Fibroblast of the aortic adventitia (primary cell): ENCODE data around the gene IFNK. TPM values are rescaled to one million over a fixed set of nuclear protein-coding genes. Genes with fewer than 3 reads are reported as not detected.

Source experiments
- DNase-seq: peaks from one replicate; pipeline ENCODE4 v3.0.0-alpha.2; 2010; ENCODE audit warnings: low read depth
- H3K4me3 ChIP-seq: 2 replicates; pipeline ENCODE4 v1.5.1; 2011; ENCODE audit warnings: low read depth, mild to moderate bottlenecking, control low read depth, low read length, moderate library complexity
- CTCF ChIP-seq: IDR thresholded peaks from 2 replicates; pipeline ENCODE4 v1.5.1; 2011; ENCODE audit warnings: mild to moderate bottlenecking, low read length, control low read depth, inconsistent platforms; ENCODE audit not compliant: insufficient read depth
- total RNA-seq: library from RNA; depleted of rRNA; stranded (reverse); fragments of >200 nt; gene quantifications from 2 replicates; pipeline ENCODE4 v1.2.3, GENCODE V29; 2012; ENCODE audit warnings: low replicate concordance

Gene IFNK
- total RNA-seq, 1 donor = not detected

- no peak for TF ChIP-seq CTCF
- H3K4me3 ChIP-seq = no peak overlapping the region
- no peak for DNase-seq
These were observed 7.0 kb downstream of the IFNK start for GRCh38 chr9:27530915-27531755.

GRCh38 chr9:27532046-27532445, 8.0 kb downstream of the IFNK start:
- DNase-seq = no peak
- no peak overlapping the region for H3K4me3 ChIP-seq
- TF ChIP-seq CTCF = no peak

DNA sequence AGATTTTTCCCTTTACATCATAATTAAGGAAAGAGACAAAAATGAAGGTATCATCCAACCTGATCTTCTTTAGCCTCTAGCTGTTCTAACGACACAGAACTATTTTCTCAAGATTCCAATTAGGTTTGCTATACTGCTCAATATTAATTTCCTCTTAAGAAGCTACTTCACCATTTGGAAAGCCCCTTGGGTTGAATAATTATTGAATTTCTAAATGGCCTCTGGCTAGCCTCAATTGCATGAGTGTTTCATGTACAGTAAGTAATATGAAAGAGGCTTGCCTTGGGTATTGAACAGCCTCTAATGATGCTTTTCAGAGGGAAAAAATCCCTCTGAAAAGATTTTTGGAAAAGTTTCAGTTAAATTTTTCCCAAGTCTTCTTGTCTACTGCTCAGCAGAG, 9.2 kb downstream of the IFNK start:
- DNase-seq = no peak
- TF ChIP-seq CTCF = no peak
- no peak overlapping the region for H3K4me3 ChIP-seq

GRCh38 chr9:27534131-27534530, 10.0 kb downstream of the IFNK start:
- TF ChIP-seq CTCF = no peak
- H3K4me3 ChIP-seq = no peak overlapping the region
- no peak for DNase-seq

GRCh38 chr9:27534658-27535209, 10.6 kb downstream of the IFNK start:
- DNase-seq = no peak
- no peak for TF ChIP-seq CTCF
- no peak overlapping the region for H3K4me3 ChIP-seq

DNA sequence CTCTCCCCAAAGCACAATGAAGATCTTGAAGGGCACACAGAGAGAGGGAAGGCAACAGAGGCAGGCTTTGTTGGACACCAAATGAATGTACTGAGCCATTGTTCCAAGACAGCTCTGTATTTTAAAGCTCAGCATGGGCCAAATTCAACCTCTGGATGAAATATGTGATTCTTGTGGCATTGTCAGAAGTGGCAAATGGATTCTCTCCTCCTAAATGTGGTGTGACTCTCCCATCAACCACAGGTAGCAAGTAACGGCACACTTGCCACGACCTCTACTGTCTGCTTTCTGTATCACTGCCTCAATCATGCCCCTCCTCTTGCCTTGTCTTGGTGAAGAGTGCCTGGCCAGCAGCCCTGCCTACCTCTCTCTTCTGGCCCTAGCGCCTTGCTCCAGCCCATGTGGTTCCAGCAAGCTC, 11.6 kb downstream of the IFNK start:
- TF ChIP-seq CTCF = no peak
- DNase-seq = no peak
- no peak overlapping the region for H3K4me3 ChIP-seq

GRCh38 chr9:27536168-27536567, 12.1 kb downstream of the IFNK start:
- TF ChIP-seq CTCF = no peak
- H3K4me3 ChIP-seq = no peak overlapping the region
- DNase-seq = no peak
